Mammary epithelial cell (primary cell): ENCODE measurements around the gene VSX1.

Source experiments
- EZH2 ChIP-seq: IDR thresholded peaks from 2 replicates; pipeline ENCODE4 v1.6.1; 2012; ENCODE audit warnings: low read length, inconsistent platforms, borderline replicate concordance
- TF ChIP-seq, protein P1 (sequence below), 2 donors: IDR thresholded peaks in 1 of 2; conservative IDR thresholded peaks in 1 of 2; 2 replicates each; pipeline ENCODE4 v1.5.1; 2011 to 2012; ENCODE audit warnings: inconsistent platforms in 2 of 2, low read length in 2 of 2, mild to moderate bottlenecking in 2 of 2, control low read depth in 1 of 2, low read depth in 1 of 2; ENCODE audit not compliant: insufficient read depth in 1 of 2; ENCODE audit errors: extremely low read depth in 1 of 2

DNA sequence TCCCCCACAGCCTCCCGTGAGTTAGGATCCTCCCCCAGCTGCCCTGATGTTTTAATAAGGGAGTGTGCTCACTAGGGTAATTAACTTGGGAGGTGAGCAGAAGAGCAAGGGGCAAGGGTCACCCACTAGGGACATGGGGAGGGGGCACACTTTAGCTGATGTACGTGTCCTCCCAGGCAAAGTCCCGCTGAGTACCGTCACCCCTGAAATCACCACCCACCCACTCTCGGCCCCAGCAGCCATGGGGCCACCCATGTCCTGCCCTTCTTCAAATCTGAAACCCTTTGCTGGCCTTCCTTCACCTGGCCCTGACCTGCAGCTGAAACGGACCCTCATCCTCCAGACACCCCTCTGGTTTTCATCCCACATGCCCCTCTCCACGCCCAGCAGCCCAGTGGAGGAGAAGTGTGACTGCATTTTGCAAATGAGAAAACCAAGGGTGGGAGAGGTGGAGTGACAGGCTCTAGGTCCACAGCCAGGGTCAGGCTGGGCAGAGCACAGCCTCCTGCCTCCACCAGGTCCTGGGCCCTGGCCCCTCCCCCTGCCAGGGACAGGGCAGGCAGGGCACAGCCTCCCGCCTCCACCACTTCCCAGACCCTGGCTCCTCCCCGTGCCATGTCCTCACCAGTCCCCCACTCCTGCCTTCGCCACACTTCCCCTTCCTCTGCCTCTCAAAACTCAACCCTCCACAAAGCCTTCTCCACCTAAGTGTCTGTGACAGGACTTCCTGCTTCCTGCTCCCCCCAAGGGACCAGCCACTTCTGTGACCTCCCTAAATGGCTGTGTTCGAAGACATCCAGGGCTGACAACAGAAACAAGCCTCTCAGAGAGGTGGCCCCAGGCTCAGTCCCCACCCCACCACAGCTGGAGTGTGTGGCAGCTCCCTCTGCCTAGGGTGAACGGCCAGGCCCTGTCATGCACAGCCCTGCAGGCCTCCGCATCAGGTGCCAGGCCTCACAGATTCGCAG lies 39.1 kb downstream of the VSX1 start:
- TF ChIP-seq, protein P1, sequence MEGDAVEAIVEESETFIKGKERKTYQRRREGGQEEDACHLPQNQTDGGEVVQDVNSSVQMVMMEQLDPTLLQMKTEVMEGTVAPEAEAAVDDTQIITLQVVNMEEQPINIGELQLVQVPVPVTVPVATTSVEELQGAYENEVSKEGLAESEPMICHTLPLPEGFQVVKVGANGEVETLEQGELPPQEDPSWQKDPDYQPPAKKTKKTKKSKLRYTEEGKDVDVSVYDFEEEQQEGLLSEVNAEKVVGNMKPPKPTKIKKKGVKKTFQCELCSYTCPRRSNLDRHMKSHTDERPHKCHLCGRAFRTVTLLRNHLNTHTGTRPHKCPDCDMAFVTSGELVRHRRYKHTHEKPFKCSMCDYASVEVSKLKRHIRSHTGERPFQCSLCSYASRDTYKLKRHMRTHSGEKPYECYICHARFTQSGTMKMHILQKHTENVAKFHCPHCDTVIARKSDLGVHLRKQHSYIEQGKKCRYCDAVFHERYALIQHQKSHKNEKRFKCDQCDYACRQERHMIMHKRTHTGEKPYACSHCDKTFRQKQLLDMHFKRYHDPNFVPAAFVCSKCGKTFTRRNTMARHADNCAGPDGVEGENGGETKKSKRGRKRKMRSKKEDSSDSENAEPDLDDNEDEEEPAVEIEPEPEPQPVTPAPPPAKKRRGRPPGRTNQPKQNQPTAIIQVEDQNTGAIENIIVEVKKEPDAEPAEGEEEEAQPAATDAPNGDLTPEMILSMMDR (conservative IDR thresholded peaks at IDR 0.05 in 1 of 2, IDR thresholded peaks at IDR 0.05 in 1 of 2; ENCODE audit: extremely low read depth in 1 of 2, insufficient read depth in 1 of 2, low read depth in 1 of 2, low read length in 2 of 2): no peak
- TF ChIP-seq EZH2: no peak
